Loucy (cell line): ENCODE data around the gene KCNA5.

Experiments used
- H2AFZ ChIP-seq: fragments of 200-600 bp; sonication (generic); 2 replicates; pipeline ENCODE4 v1.6.0; 2016; ENCODE audit warnings: antibody characterized with exemption, mild to moderate bottlenecking, low read length, moderate library complexity
- H3F3A ChIP-seq: fragments of 200-600 bp; 2 replicates; pipeline ENCODE4 v1.6.0; 2016; ENCODE audit warnings: antibody characterized with exemption, low read depth, mild to moderate bottlenecking
- H3K27me3 ChIP-seq: fragments of 200-600 bp; sonication (generic); 2 replicates; pipeline ENCODE4 v1.6.1; 2014; ENCODE audit warnings: low read length, mild to moderate bottlenecking; ENCODE audit not compliant: insufficient read depth, poor library complexity, severe bottlenecking
- H3K36me3 ChIP-seq: fragments of 200-600 bp; sonication (generic); 2 replicates; pipeline ENCODE4 v1.6.1; 2016; ENCODE audit warnings: low read length; ENCODE audit not compliant: insufficient read depth
- H3K4me1 ChIP-seq: fragments of 200-600 bp; sonication (generic); 2 replicates; pipeline ENCODE4 v1.5.1; 2014; ENCODE audit warnings: low read length, mild to moderate bottlenecking; ENCODE audit not compliant: insufficient read depth, poor library complexity, severe bottlenecking
- H3K4me2 ChIP-seq: fragments of 200-600 bp; sonication (generic); 2 replicates; pipeline ENCODE4 v1.6.0; 2014; ENCODE audit warnings: antibody characterized with exemption, low read length, low read depth, mild to moderate bottlenecking; ENCODE audit not compliant: poor library complexity, severe bottlenecking
- H3K4me3 ChIP-seq: fragments of 200-600 bp; sonication (generic); 2 replicates; pipeline ENCODE4 v1.5.1; 2014; ENCODE audit warnings: low read length, mild to moderate bottlenecking, mixed read lengths; ENCODE audit not compliant: poor library complexity, severe bottlenecking
- H3K79me2 ChIP-seq: fragments of 200-600 bp; sonication (generic); 2 replicates; pipeline ENCODE4 v1.6.1; 2014; ENCODE audit warnings: low read length; ENCODE audit not compliant: insufficient read depth
- H3K9ac ChIP-seq: fragments of 200-600 bp; sonication (generic); 2 replicates; pipeline ENCODE4 v1.6.0; 2014; ENCODE audit warnings: mild to moderate bottlenecking, low read depth, low read length, moderate library complexity; ENCODE audit not compliant: poor library complexity, severe bottlenecking
- H3K9me2 ChIP-seq: fragments of 200-600 bp; sonication (generic); replicated peaks from 2 replicates; pipeline ENCODE4 v1.6.1; 2016; ENCODE audit warnings: low read depth, low read length, mixed read lengths
- H3K9me3 ChIP-seq: fragments of 200-600 bp; sonication (generic); 2 replicates; pipeline ENCODE4 v1.6.1; 2014; ENCODE audit warnings: mild to moderate bottlenecking, antibody characterized with exemption, low read length, low read depth; ENCODE audit not compliant: insufficient read depth
- H4K20me1 ChIP-seq: fragments of 200-600 bp; sonication (generic); 2 replicates; pipeline ENCODE4 v1.6.0; 2014; ENCODE audit warnings: antibody characterized with exemption, low read length, mild to moderate bottlenecking; ENCODE audit not compliant: insufficient read depth, poor library complexity, severe bottlenecking
- CTCF ChIP-seq: fragments of 200-600 bp; sonication (generic); conservative IDR thresholded peaks from 2 replicates; pipeline ENCODE4 v1.5.1; 2014; ENCODE audit warnings: mild to moderate bottlenecking, antibody characterized with exemption, low read length
- EZH2phosphoT487 ChIP-seq: fragments of 200-600 bp; IDR thresholded peaks from 2 replicates; pipeline ENCODE4 v1.6.1; 2018; ENCODE audit warnings: antibody characterized with exemption, mild to moderate bottlenecking, moderate library complexity, borderline replicate concordance

KCNA5 gene

GRCh38 chr12:5012337-5012736 lies 31.3 kb upstream of the KCNA5 start:
- no peak overlapping the region for H3K9ac ChIP-seq
- H3K27me3 ChIP-seq, result no peaks in the 10 kb centered on the region
- H3K4me3 ChIP-seq, result no peak overlapping the region
- no peaks in the 10 kb centered on the region for H3K79me2 ChIP-seq
- H3K4me1 ChIP-seq, result peaks cover 4% of the 10 kb centered on the region
- H3K9me3 ChIP-seq, result no peaks in the 10 kb centered on the region
- H3F3A ChIP-seq, result no peaks in the 10 kb centered on the region
- H4K20me1 ChIP-seq, result no peaks in the 10 kb centered on the region
- no peak overlapping the region for H2AFZ ChIP-seq
- H3K4me2 ChIP-seq, result no peak overlapping the region
- no peaks in the 10 kb centered on the region for H3K36me3 ChIP-seq
- TF ChIP-seq EZH2phosphoT487, result no peak
- no peak for TF ChIP-seq CTCF
- no peaks in the 10 kb centered on the region for H3K9me2 ChIP-seq

- H4K20me1 ChIP-seq, result no peaks in the 10 kb centered on the region
These were observed 30.4 kb upstream of the KCNA5 start for GRCh38 chr12:5013266-5013730.

GRCh38 chr12:5014269-5014668 lies 29.4 kb upstream of the KCNA5 start:
- Histone ChIP-seq H3K9ac (no peak overlapping the region), H3K27me3 (no peaks in the 10 kb centered on the region), H2AFZ (no peak overlapping the region), H3K79me2 (no peaks in the 10 kb centered on the region), H3K9me3 (no peaks in the 10 kb centered on the region), H3K36me3 (no peaks in the 10 kb centered on the region), H3K4me1 (no peaks in the 10 kb centered on the region), H3K4me2 (no peak overlapping the region), H4K20me1 (no peaks in the 10 kb centered on the region), H3K4me3 (no peak overlapping the region), H3F3A (no peaks in the 10 kb centered on the region), H3K9me2 (no peaks in the 10 kb centered on the region)
- no peak for TF ChIP-seq CTCF
- no peak for TF ChIP-seq EZH2phosphoT487

More at GRCh38 chr12:5013266-5013730, 30.4 kb upstream of the KCNA5 start:
- Histone ChIP-seq H3K9me2 (no peaks in the 10 kb centered on the region), H3K4me3 (no peak overlapping the region), H3K27me3 (no peaks in the 10 kb centered on the region), H2AFZ (no peak overlapping the region), H3K79me2 (no peaks in the 10 kb centered on the region), H3K9ac (no peak overlapping the region), H3K4me1 (peaks cover 4% of the 10 kb centered on the region), H3F3A (no peaks in the 10 kb centered on the region), H3K36me3 (no peaks in the 10 kb centered on the region), H3K9me3 (no peaks in the 10 kb centered on the region), H3K4me2 (no peak overlapping the region)
- TF ChIP-seq EZH2phosphoT487, result no peak
- TF ChIP-seq CTCF, result no peak
